ENCODE results near the gene ATP9A.
"Not testable (repeated sequence)": the region's sequence is repeated elsewhere in the genome, so short reads cannot be mapped to it uniquely, and the experiment has no call there.

ATP9A gene

GRCh38 chr20:51687630-51688029 lies 80.6 kb downstream of the ATP9A start:
- no peak for DNase-seq (ENCODE audit: low read depth)

GRCh38 chr20:51687108-51687507 lies 81.1 kb downstream of the ATP9A start:
- no peak overlapping the region for H3K4me3 ChIP-seq (ENCODE audit: low read depth, low read length)
- no peak for DNase-seq (ENCODE audit: low read depth)
- no peak for TF ChIP-seq CTCF (IDR thresholded peaks at IDR 0.05; ENCODE audit: low read depth, low read length, missing control alignments)

More at GRCh38 chr20:51687630-51688029, 80.6 kb downstream of the ATP9A start:
- no peak overlapping the region for H3K4me3 ChIP-seq (ENCODE audit: low read depth, low read length)
- TF ChIP-seq CTCF (IDR thresholded peaks at IDR 0.05; ENCODE audit: low read depth, low read length, missing control alignments) = no peak

GRCh38 chr20:51685494-51685893 lies 82.7 kb downstream of the ATP9A start:
- H3K4me3 ChIP-seq (ENCODE audit: low read depth, low read length); DNase-seq (ENCODE audit: low read depth): not testable (repeated sequence)

- no peak for DNase-seq (ENCODE audit: low read depth)
- TF ChIP-seq CTCF (IDR thresholded peaks at IDR 0.05; ENCODE audit: low read depth, low read length, missing control alignments) = no peak
- no peak overlapping the region for H3K4me3 ChIP-seq (ENCODE audit: low read depth, low read length)
These were observed 88.0 kb downstream of the ATP9A start for GRCh38 chr20:51680067-51680749.

- no peak for DNase-seq (ENCODE audit: low read depth)
- no peak overlapping the region for H3K4me3 ChIP-seq (ENCODE audit: low read depth, low read length)
- TF ChIP-seq CTCF (IDR thresholded peaks at IDR 0.05; ENCODE audit: low read depth, low read length, missing control alignments) = no peak
These were observed 88.8 kb downstream of the ATP9A start for GRCh38 chr20:51679254-51679921.

GRCh38 chr20:51678026-51678697 lies 90.0 kb downstream of the ATP9A start:
- DNase-seq (ENCODE audit: low read depth) = no peak
- TF ChIP-seq CTCF (IDR thresholded peaks at IDR 0.05; ENCODE audit: low read depth, low read length, missing control alignments) = no peak

GRCh38 chr20:51668947-51669346 lies 99.2 kb downstream of the ATP9A start:
- no peak overlapping the region for H3K4me3 ChIP-seq (ENCODE audit: low read depth, low read length)
- TF ChIP-seq CTCF (IDR thresholded peaks at IDR 0.05; ENCODE audit: low read depth, low read length, missing control alignments) = no peak
- DNase-seq (ENCODE audit: low read depth) = no peak

More at GRCh38 chr20:51678026-51678697, 90.0 kb downstream of the ATP9A start:
- no peak overlapping the region for H3K4me3 ChIP-seq (ENCODE audit: low read depth, low read length)
